PC-3 (cell line): ENCODE data around the gene CLDN34. TPM values are rescaled to one million over a fixed set of nuclear protein-coding genes. Genes with fewer than 3 reads are reported as not detected.
A peak's percentile ranks its signal among the peaks of the same experiment; 100 is the strongest.

ENCODE experiments used
- ATAC-seq: fragments of 200-7000 bp; cut with Tn5 transposase; 2 replicates; pipeline ENCODE4 v1.9.1; 2020; ENCODE audit warnings: mild to moderate bottlenecking, moderate library complexity
- BruUV-seq: library from RNA; stranded (reverse); fragments of 400-500 nt; replicated peaks from 2 replicates; lab custom pipeline; 2021; lab: Mats Ljungman, UMichigan
- CTCF ChIA-PET: fragments of 300-600 bp; sonication (Branson Sonifier 250); formaldehyde crosslinking; loops from one replicate; lab custom pipeline; 2022; ENCODE audit warnings: antibody characterized with exemption; lab: Charles Lee
- POLR2A ChIA-PET: fragments of 300-600 bp; sonication (Branson Sonifier 250); formaldehyde crosslinking; loops from one replicate; lab custom pipeline; 2022; ENCODE audit warnings: antibody characterized with exemption; ENCODE audit not compliant: unreplicated experiment; lab: Charles Lee
- DNase-seq: peaks from one replicate; pipeline ENCODE4 v3.0.0-alpha.2; 2015
- H2AFZ ChIP-seq: fragments of 300-600 bp; sonication (generic); 2 replicates; pipeline ENCODE4 v1.6.0; 2016; ENCODE audit warnings: antibody characterized with exemption, low read length
- H3F3A ChIP-seq: fragments of 300-600 bp; sonication (generic); one replicate; pipeline ENCODE4 v1.6.0; 2017; ENCODE audit warnings: antibody characterized with exemption, low read length, control low read depth, mild to moderate bottlenecking; ENCODE audit not compliant: unreplicated experiment
- H3K27ac ChIP-seq: fragments of 300-600 bp; sonication (generic); 2 replicates; pipeline ENCODE4 v1.5.1; 2016; ENCODE audit warnings: mild to moderate bottlenecking, low read length
- H3K27me3 ChIP-seq: fragments of 300-600 bp; sonication (generic); 2 replicates; pipeline ENCODE4 v1.6.1; 2016; ENCODE audit warnings: low read length, mixed read lengths
- H3K36me3 ChIP-seq: fragments of 300-600 bp; sonication (generic); 2 replicates; pipeline ENCODE4 v1.6.1; 2016; ENCODE audit warnings: low read depth, mixed run types, low read length, mixed read lengths
- H3K4me1 ChIP-seq: fragments of 300-600 bp; sonication (generic); 2 replicates; pipeline ENCODE4 v1.5.1; 2016; ENCODE audit warnings: low read length; ENCODE audit not compliant: insufficient read depth
- H3K4me2 ChIP-seq: fragments of 300-600 bp; sonication (generic); 2 replicates; pipeline ENCODE4 v1.6.0; 2016; ENCODE audit warnings: low read length
- H3K4me3 ChIP-seq: fragments of 300-600 bp; sonication (generic); 2 replicates; pipeline ENCODE4 v1.5.1; 2016; ENCODE audit warnings: mild to moderate bottlenecking, low read length, mixed read lengths
- H3K79me2 ChIP-seq: fragments of 300-600 bp; sonication (generic); 2 replicates; pipeline ENCODE4 v1.6.1; 2017; ENCODE audit warnings: low read length, mixed read lengths
- H3K9ac ChIP-seq: fragments of 300-600 bp; sonication (generic); 2 replicates; pipeline ENCODE4 v1.6.0; 2016; ENCODE audit warnings: mild to moderate bottlenecking, low read length
- H3K9me2 ChIP-seq: fragments of 300-600 bp; sonication (generic); replicated peaks from 2 replicates; pipeline ENCODE4 v1.6.1; 2016; ENCODE audit warnings: mixed run types, low read length, mixed read lengths
- H3K9me3 ChIP-seq: fragments of 300-600 bp; sonication (generic); 2 replicates; pipeline ENCODE4 v1.6.1; 2016; ENCODE audit warnings: low read length, mixed read lengths
- H4K20me1 ChIP-seq: fragments of 300-600 bp; sonication (generic); 2 replicates; pipeline ENCODE4 v1.6.1; 2016; ENCODE audit warnings: low read length, mixed read lengths
- CTCF ChIP-seq: fragments of 300-600 bp; sonication (generic); conservative IDR thresholded peaks from 2 replicates; pipeline ENCODE4 v1.5.1; 2017; ENCODE audit warnings: antibody characterized with exemption, low read depth, mild to moderate bottlenecking, low read length
- EZH2 ChIP-seq: fragments of 300-600 bp; sonication (generic); IDR thresholded peaks from one replicate; pipeline ENCODE4 v1.6.1; 2017; ENCODE audit warnings: antibody characterized with exemption, mild to moderate bottlenecking, low read length; ENCODE audit not compliant: unreplicated experiment
- EZH2phosphoT487 ChIP-seq: fragments of 300-600 bp; sonication (generic); IDR thresholded peaks from 2 replicates; pipeline ENCODE4 v1.6.1; 2018; ENCODE audit warnings: mild to moderate bottlenecking, antibody characterized with exemption, low read length, borderline replicate concordance
- intact Hi-C: fragments of 100-400 bp; cut with micrococcal nuclease; formaldehyde crosslinking; loops from 2 replicates; pipeline ENCODE4 v1.9.0; 2023
- total RNA-seq: library from RNA; depleted of rRNA; stranded (reverse); fragments of >200 nt; gene quantifications from 2 replicates; pipeline ENCODE4 v1.2.3, GENCODE V29; 2014

Gene CLDN34
- total RNA-seq, 1 experiment from 2014 or later = 0.66 TPM

- Histone ChIP-seq H2AFZ (no peak overlapping the region), H3K4me2 (no peak overlapping the region), H3K27ac (no peak overlapping the region), H3K4me3 (no peak overlapping the region), H3K9ac (no peak overlapping the region), H3K9me2 (no peaks in the 10 kb centered on the region), H3K79me2 (no peaks in the 10 kb centered on the region), H3F3A (no peaks in the 10 kb centered on the region), H3K27me3 (no peaks in the 10 kb centered on the region), H3K4me1 (no peaks in the 10 kb centered on the region), H4K20me1 (no peaks in the 10 kb centered on the region), H3K36me3 (peaks cover 4% of the 10 kb centered on the region; the same call in 1 of the 2 replicates), H3K9me3 (0 out of 2 replicates have a peak, but pooled peaks cover 7% of the 10 kb centered on the region)
- TF ChIP-seq CTCF (peak; percentile 88), EZH2 (no peak)
- intact Hi-C loops = loop anchor here (1.0 kb wide), 1 partner anchor 123 kb away; no protein-coding TSS in a partner anchor
- ATAC-seq = peak; percentile 64
- peak; percentile 74 for DNase-seq
- ChIA-PET POLR2A (no interaction called here), CTCF (no interaction called here)
- BruUV-seq = no TSS peak
These were observed 28.7 kb downstream of the CLDN34 start for GRCh38 chrX:9995855-9996339.

- H3K4me3 ChIP-seq = no peak overlapping the region
- DNase-seq = no peak
- H3K9ac ChIP-seq = no peak overlapping the region
- no peak overlapping the region for H3K27ac ChIP-seq
- no peaks in the 10 kb centered on the region for H3K27me3 ChIP-seq
- no peak for ATAC-seq
- POLR2A ChIA-PET = no interaction called here
- no peak overlapping the region for H3K4me2 ChIP-seq
- H3K4me1 ChIP-seq = no peaks in the 10 kb centered on the region
- H3K36me3 ChIP-seq = peaks cover 4% of the 10 kb centered on the region; the same call in 1 of the 2 replicates
- intact Hi-C loops = no loop called here
- 0 out of 2 replicates have a peak, but pooled peaks cover 7% of the 10 kb centered on the region for H3K9me3 ChIP-seq
- BruUV-seq = no TSS peak
- CTCF ChIA-PET = no interaction called here
- TF ChIP-seq CTCF = no peak
- no peak for TF ChIP-seq EZH2
- TF ChIP-seq EZH2phosphoT487 = no peak
- no peaks in the 10 kb centered on the region for H4K20me1 ChIP-seq
- H3F3A ChIP-seq = no peaks in the 10 kb centered on the region
- H2AFZ ChIP-seq = no peak overlapping the region
- H3K9me2 ChIP-seq = no peaks in the 10 kb centered on the region
- H3K79me2 ChIP-seq = no peaks in the 10 kb centered on the region
These were observed 29.9 kb downstream of the CLDN34 start for GRCh38 chrX:9997041-9997440.

- Histone ChIP-seq H3K9me2 (no peaks in the 10 kb centered on the region), H3K4me1 (no peaks in the 10 kb centered on the region), H3K9me3 (0 out of 2 replicates have a peak, but pooled peaks cover 7% of the 10 kb centered on the region), H3K9ac (no peak overlapping the region), H3K27ac (no peak overlapping the region), H3K4me3 (no peak overlapping the region), H3K36me3 (peaks cover 4% of the 10 kb centered on the region; the same call in 1 of the 2 replicates), H2AFZ (no peak overlapping the region), H3K27me3 (no peaks in the 10 kb centered on the region), H4K20me1 (no peaks in the 10 kb centered on the region), H3K79me2 (no peaks in the 10 kb centered on the region), H3F3A (no peaks in the 10 kb centered on the region), H3K4me2 (no peak overlapping the region)
- DNase-seq (no peak), ATAC-seq (no peak)
- ChIA-PET CTCF (no interaction called here), POLR2A (no interaction called here)
- BruUV-seq = no TSS peak
- TF ChIP-seq EZH2phosphoT487 (no peak), EZH2 (no peak), CTCF (no peak)
- intact Hi-C loops = no loop called here
These were observed 30.4 kb downstream of the CLDN34 start for GRCh38 chrX:9997524-9997923.
